ENCODE data around the gene DHX40. TPM values are rescaled to one million over a fixed set of nuclear protein-coding genes. Genes with fewer than 3 reads are reported as not detected.

The DHX40 gene, protein sequence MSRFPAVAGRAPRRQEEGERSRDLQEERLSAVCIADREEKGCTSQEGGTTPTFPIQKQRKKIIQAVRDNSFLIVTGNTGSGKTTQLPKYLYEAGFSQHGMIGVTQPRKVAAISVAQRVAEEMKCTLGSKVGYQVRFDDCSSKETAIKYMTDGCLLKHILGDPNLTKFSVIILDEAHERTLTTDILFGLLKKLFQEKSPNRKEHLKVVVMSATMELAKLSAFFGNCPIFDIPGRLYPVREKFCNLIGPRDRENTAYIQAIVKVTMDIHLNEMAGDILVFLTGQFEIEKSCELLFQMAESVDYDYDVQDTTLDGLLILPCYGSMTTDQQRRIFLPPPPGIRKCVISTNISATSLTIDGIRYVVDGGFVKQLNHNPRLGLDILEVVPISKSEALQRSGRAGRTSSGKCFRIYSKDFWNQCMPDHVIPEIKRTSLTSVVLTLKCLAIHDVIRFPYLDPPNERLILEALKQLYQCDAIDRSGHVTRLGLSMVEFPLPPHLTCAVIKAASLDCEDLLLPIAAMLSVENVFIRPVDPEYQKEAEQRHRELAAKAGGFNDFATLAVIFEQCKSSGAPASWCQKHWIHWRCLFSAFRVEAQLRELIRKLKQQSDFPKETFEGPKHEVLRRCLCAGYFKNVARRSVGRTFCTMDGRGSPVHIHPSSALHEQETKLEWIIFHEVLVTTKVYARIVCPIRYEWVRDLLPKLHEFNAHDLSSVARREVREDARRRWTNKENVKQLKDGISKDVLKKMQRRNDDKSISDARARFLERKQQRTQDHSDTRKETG
- 88.9 and 104 TPM in 2 replicates for total RNA-seq

DNA sequence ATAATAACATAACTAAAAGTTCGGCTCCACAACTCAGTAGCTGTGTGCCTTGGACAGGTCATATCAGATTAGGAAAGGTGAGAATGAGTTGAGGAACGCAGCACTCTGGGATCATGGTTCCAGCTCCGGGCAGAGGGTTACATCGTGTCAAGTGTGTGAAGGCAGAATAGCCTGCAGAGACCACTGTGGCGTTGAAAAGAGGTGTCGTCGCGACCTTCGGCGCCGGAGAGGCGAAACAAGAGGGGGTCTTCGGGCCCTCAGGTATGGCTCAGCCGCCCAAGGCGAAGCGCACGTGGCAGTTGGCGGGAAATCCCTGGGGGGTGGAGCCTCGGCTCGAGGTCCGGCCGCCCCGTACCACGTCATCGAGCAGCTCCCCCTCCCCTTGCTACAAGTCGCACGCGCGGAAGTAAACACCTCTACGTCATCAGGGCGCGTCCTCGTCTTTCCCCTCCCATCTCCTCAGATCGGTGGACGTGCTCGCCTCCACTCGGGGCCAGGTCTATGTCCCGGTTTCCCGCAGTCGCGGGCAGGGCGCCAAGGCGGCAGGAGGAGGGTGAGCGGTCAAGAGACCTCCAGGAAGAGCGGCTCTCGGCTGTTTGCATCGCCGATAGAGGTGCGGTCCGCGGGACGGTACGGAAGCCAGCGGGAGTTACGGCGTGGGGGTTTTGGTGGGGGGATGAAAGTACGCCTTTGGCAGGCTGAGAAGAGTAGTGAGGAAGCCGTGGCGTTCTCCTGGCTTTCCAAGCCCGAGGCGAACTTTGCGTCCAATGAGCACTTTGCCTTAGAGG is at the start of gene DHX40:
DHX40 (plus strand) TSS at position 440 of the 788 bp plus-strand sequence; CDS start at position 502, 62 bp downstream.

DNA sequence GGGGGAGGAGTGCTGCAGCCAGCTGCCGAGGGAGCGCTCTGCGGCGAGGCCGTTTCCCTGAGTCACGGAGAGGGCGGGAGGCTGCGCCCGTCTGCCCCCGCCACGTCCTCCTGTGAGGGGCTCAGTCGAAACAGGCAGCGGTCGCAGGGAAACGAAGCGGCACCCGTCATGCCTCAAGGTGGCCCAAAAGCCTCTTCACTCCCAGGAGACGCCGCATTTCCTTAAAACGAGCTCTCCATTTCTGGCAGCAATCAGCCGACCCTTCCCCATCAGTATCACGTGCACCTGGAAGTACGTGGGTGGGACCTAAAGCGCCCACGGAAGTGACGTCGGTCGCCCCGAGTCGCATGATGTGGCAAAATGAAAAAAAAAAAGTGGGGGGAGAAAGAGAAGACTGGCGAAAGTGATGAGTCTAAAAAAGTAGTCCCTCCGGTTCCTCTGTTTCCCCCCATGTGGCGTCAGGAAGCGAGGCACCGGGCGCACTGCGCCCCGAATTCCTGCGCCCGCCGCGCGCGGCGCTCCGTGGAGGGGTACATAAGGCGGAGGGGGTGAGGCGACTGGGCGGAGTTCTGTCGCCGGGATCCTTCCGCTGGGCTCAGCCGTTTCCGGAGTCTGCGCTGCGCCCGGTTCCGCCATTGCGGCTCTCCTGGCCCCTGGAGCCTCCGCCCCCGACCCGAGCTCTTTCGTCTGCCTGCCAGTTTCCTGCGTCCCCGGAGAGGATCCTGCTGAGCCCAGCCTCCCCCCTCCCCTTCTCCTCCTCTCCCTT is 54.1 kb downstream of the DHX40 start, which contains the start of gene CLTC:
CLTC (plus strand) TSS at position 598 of the 766 bp plus-strand sequence. CDS start 237 bp downstream, outside the sequence.

Small RNA genes lying within 50 kb of the gene (small RNA-seq; reads per million reads assigned to genes)
- gene RNU4-13P: not detected

Other genes with a start within 250 kb of the DHX40 start
- 13.9 and 20.2 TPM in 2 replicates for gene YPEL2, start 234.0 kb upstream of the DHX40 start, total RNA-seq
- 523 and 566 TPM in 2 replicates for gene CLTC, start 54.3 kb downstream of the DHX40 start, total RNA-seq
- 16.6 and 18.6 TPM in 2 replicates for gene PTRH2, start 141.8 kb downstream of the DHX40 start, total RNA-seq
- gene VMP1, start 142.0 kb downstream of the DHX40 start, total RNA-seq: 364 and 450 TPM in 2 replicates